NCI-H2107 (cell line): ENCODE data around the gene CGN.

ENCODE experiments used
- DNase-seq: peaks from one replicate; lab custom pipeline; 2025; lab: John Stamatoyannopoulos, UW

Gene CGN

GRCh38 chr1:151524736-151525135 is 13.5 kb downstream of the CGN start:
- no peak for DNase-seq

- DNase-seq = no peak
These were observed 15.7 kb downstream of the CGN start for GRCh38 chr1:151526735-151527525.

GRCh38 chr1:151529211-151529702 is 18.1 kb downstream of the CGN start:
- no peak for DNase-seq

- no peak for DNase-seq
These were observed 18.6 kb downstream of the CGN start for GRCh38 chr1:151529781-151530180.

- DNase-seq = no peak
These were observed 19.3 kb downstream of the CGN start for GRCh38 chr1:151530461-151530860.

GRCh38 chr1:151533870-151534269 is 22.7 kb downstream of the CGN start:
- DNase-seq = no peak

GRCh38 chr1:151534662-151535278 is 23.6 kb downstream of the CGN start:
- DNase-seq = peak; percentile 49

- DNase-seq = no peak
These were observed 24.4 kb downstream of the CGN start for GRCh38 chr1:151535326-151536271.

- no peak for DNase-seq
These were observed 25.3 kb downstream of the CGN start for GRCh38 chr1:151536499-151536898.

- no peak for DNase-seq
These were observed 25.9 kb downstream of the CGN start for GRCh38 chr1:151537112-151537511.

- DNase-seq = peak; percentile 97
These were observed 28.3 kb downstream of the CGN start for GRCh38 chr1:151539321-151540020.

GRCh38 chr1:151540021-151540981 is 29.1 kb downstream of the CGN start, which contains the start of gene TUFT1:
Gene TUFT1 (plus strand): TSS chr1:151540309. CDS start chr1:151540367, 58 bp downstream.
- DNase-seq = peak; percentile 93

GRCh38 chr1:151540982-151541377 is 29.8 kb downstream of the CGN start:
- DNase-seq = no peak

GRCh38 chr1:151541752-151542151 is 30.6 kb downstream of the CGN start:
- DNase-seq = no peak

GRCh38 chr1:151542710-151543129 is 31.5 kb downstream of the CGN start:
- DNase-seq = no peak

- DNase-seq = no peak
These were observed 34.4 kb downstream of the CGN start for GRCh38 chr1:151545542-151545941.

- DNase-seq = no peak
These were observed 35.1 kb downstream of the CGN start for GRCh38 chr1:151546011-151546925.

- no peak for DNase-seq
These were observed 36.1 kb downstream of the CGN start for GRCh38 chr1:151547119-151547899.

GRCh38 chr1:151547900-151548230 is 36.7 kb downstream of the CGN start:
- no peak for DNase-seq
